Mesangial cell (primary cell): Measurements from ENCODE around the gene STOML2. TPM values are rescaled to one million over a fixed set of nuclear protein-coding genes. Genes with fewer than 3 reads are reported as not detected.

Experiments used
- total RNA-seq: library from RNA; depleted of rRNA; stranded (reverse); fragments of >200 nt; gene quantifications from 2 replicates; pipeline ENCODE4 v1.2.3, GENCODE V29; 2015

STOML2 gene
- total RNA-seq: 157 and 232 TPM in 2 replicates

GRCh38 chr9:35102769-35103659 lies at the start of gene STOML2:
STOML2 (minus strand) TSS chr9:35103131; CDS start chr9:35103094, 37 bp downstream.

GRCh38 chr9:35115680-35116538 lies 13.0 kb upstream of the STOML2 start, which contains the start of gene ATOSB:
ATOSB (minus strand) TSS chr9:35115862; CDS start chr9:35108274, 7,588 bp downstream.

GRCh38 chr9:35096035-35096849 lies 6.7 kb downstream of the STOML2 start, which contains the start of gene PIGO:
PIGO (minus strand) TSS chr9:35096591; CDS start chr9:35095565, 1,026 bp downstream.

GRCh38 chr9:35079426-35080341 lies 23.2 kb downstream of the STOML2 start, which contains the start of gene FANCG:
FANCG (minus strand) TSS chr9:35079942; CDS start chr9:35079524, 418 bp downstream.

GRCh38 chr9:35072461-35073278 lies 30.3 kb downstream of the STOML2 start, which contains the start of gene VCP:
VCP (minus strand) TSS chr9:35072625; CDS start chr9:35072353, 272 bp downstream.

Other genes starting within 250 kb of the STOML2 start
- under 0.01 TPM in 1 of 2 replicates, not detected in the other for gene PHF24, start 144.8 kb downstream of the STOML2 start, total RNA-seq
- 15.5 and 17.2 TPM in 2 replicates for gene DNAJB5, start 113.4 kb downstream of the STOML2 start, total RNA-seq
- gene VCP, start 30.5 kb downstream of the STOML2 start, total RNA-seq: 196 and 280 TPM in 2 replicates
- 13.7 and 56.7 TPM in 2 replicates for gene FANCG, start 23.2 kb downstream of the STOML2 start, total RNA-seq
- 27.8 and 29.3 TPM in 2 replicates for gene PIGO, start 6.5 kb downstream of the STOML2 start, total RNA-seq
- 20.7 and 24.0 TPM in 2 replicates for gene ATOSB, start 12.7 kb upstream of the STOML2 start, total RNA-seq
- gene UNC13B, start 58.9 kb upstream of the STOML2 start, total RNA-seq: 20.0 and 22.4 TPM in 2 replicates